Liver (tissue), 3 donors: ENCODE results near the gene ACTN4.

Experiments used
- FOXA1 ChIP-seq: IDR thresholded peaks from 2 replicates; pipeline ENCODE4 v1.6.1; 2016; ENCODE audit warnings: antibody characterized with exemption
- FOXA2 ChIP-seq: IDR thresholded peaks from 2 replicates; pipeline ENCODE4 v1.6.1; 2016; ENCODE audit warnings: antibody characterized with exemption
- NR2F2 ChIP-seq: IDR thresholded peaks from 2 replicates; pipeline ENCODE4 v1.6.1; 2016; ENCODE audit warnings: antibody characterized with exemption
- RXRA ChIP-seq, 2 donors: IDR thresholded peaks; 2 replicates each; pipeline ENCODE4 v1.6.1; 2017 to 2018; ENCODE audit warnings: antibody characterized with exemption in 2 of 2, mild to moderate bottlenecking in 1 of 2
- SP1 ChIP-seq: IDR thresholded peaks from 2 replicates; pipeline ENCODE4 v1.6.1; 2018; ENCODE audit warnings: antibody characterized with exemption, mild to moderate bottlenecking
- TAF1 ChIP-seq: conservative IDR thresholded peaks from 2 replicates; pipeline ENCODE4 v1.6.1; 2016; ENCODE audit warnings: antibody characterized with exemption, mild to moderate bottlenecking
- YY1 ChIP-seq: IDR thresholded peaks from 2 replicates; pipeline ENCODE4 v1.6.1; 2016; ENCODE audit warnings: antibody characterized with exemption, mild to moderate bottlenecking
- TF ChIP-seq, protein P1 (sequence below): IDR thresholded peaks from 2 replicates; pipeline ENCODE4 v1.6.1; 2016; ENCODE audit warnings: antibody characterized with exemption, mild to moderate bottlenecking
- TF ChIP-seq, protein P2 (sequence below): fragments of 150-350 bp; IDR thresholded peaks from 2 replicates; pipeline ENCODE4 v1.5.1; 2017; ENCODE audit warnings: improper control_type of control experiment, low read depth, low read length; ENCODE audit not compliant: missing input control
- donor health status: healthy.
- donor health status: healthy.

DNA sequence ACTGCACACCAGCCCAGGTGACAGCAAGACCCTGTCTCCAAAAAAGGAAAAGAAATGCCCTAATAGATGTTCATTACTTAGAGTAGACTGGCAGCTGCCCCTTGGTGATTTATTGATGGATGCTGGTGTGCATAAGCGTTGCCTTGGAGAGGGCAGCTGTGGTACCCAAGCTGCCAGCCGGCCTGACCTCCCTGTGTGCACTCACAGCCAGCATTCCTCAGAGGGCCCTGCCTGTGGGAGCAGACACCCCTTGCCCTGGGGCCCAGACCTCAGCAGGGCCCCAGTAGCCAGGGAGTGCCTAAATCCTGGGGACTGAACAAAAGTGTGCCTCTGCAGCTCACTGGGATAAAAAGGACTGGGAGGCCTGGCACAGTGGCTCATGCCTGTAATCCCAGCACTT is 7.8 kb upstream of the ACTN4 start:
- TF ChIP-seq FOXA2 (no peak), SP1 (no peak), RXRA (IDR thresholded peaks at IDR 0.05) (no peak), NR2F2 (no peak), TAF1 (no peak), FOXA1 (no peak), YY1 (no peak)
- TF ChIP-seq, protein P1, sequence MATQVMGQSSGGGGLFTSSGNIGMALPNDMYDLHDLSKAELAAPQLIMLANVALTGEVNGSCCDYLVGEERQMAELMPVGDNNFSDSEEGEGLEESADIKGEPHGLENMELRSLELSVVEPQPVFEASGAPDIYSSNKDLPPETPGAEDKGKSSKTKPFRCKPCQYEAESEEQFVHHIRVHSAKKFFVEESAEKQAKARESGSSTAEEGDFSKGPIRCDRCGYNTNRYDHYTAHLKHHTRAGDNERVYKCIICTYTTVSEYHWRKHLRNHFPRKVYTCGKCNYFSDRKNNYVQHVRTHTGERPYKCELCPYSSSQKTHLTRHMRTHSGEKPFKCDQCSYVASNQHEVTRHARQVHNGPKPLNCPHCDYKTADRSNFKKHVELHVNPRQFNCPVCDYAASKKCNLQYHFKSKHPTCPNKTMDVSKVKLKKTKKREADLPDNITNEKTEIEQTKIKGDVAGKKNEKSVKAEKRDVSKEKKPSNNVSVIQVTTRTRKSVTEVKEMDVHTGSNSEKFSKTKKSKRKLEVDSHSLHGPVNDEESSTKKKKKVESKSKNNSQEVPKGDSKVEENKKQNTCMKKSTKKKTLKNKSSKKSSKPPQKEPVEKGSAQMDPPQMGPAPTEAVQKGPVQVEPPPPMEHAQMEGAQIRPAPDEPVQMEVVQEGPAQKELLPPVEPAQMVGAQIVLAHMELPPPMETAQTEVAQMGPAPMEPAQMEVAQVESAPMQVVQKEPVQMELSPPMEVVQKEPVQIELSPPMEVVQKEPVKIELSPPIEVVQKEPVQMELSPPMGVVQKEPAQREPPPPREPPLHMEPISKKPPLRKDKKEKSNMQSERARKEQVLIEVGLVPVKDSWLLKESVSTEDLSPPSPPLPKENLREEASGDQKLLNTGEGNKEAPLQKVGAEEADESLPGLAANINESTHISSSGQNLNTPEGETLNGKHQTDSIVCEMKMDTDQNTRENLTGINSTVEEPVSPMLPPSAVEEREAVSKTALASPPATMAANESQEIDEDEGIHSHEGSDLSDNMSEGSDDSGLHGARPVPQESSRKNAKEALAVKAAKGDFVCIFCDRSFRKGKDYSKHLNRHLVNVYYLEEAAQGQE, result no peak
- TF ChIP-seq, protein P2, sequence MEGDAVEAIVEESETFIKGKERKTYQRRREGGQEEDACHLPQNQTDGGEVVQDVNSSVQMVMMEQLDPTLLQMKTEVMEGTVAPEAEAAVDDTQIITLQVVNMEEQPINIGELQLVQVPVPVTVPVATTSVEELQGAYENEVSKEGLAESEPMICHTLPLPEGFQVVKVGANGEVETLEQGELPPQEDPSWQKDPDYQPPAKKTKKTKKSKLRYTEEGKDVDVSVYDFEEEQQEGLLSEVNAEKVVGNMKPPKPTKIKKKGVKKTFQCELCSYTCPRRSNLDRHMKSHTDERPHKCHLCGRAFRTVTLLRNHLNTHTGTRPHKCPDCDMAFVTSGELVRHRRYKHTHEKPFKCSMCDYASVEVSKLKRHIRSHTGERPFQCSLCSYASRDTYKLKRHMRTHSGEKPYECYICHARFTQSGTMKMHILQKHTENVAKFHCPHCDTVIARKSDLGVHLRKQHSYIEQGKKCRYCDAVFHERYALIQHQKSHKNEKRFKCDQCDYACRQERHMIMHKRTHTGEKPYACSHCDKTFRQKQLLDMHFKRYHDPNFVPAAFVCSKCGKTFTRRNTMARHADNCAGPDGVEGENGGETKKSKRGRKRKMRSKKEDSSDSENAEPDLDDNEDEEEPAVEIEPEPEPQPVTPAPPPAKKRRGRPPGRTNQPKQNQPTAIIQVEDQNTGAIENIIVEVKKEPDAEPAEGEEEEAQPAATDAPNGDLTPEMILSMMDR, result no peak
